H1 (cell line): Measurements from ENCODE around the gene KPNA6. TPM values are rescaled to one million over a fixed set of nuclear protein-coding genes. Genes with fewer than 3 reads are reported as not detected.

Experiments used
- CTCF ChIA-PET: fragments of 300-600 bp; sonication (Branson Sonifier 250); formaldehyde crosslinking; loops from one replicate; lab custom pipeline; 2021; ENCODE audit not compliant: partially characterized antibody; lab: Charles Lee
- POLR2A ChIA-PET: fragments of 300-600 bp; sonication (Branson Sonifier 250); formaldehyde crosslinking; loops from one replicate; lab custom pipeline; 2021; ENCODE audit warnings: inconsistent platforms; ENCODE audit not compliant: partially characterized antibody; lab: Charles Lee
- DNase-seq, 2 experiments: peaks; one replicate each; pipeline versions ENCODE4 v3.0.0 to v3.0.0-alpha.2; 2010 to 2022; ENCODE audit warnings: low spot score in 2 of 2, low read depth in 1 of 2, mixed read lengths in 1 of 2
- FAIRE-seq: peaks from 2 replicates; lab custom pipeline; 2011; peaks lifted over from hg19 to GRCh38; lab: Jason Lieb, UNC
- H2AFZ ChIP-seq: 2 replicates; pipeline ENCODE4 v1.8.1; 2012; ENCODE audit warnings: low read length, inconsistent platforms
- H2AK5ac ChIP-seq: 2 replicates; pipeline ENCODE4 v1.6.1; 2013; ENCODE audit warnings: low read depth, low read length
- H2BK120ac ChIP-seq: replicated peaks from 2 replicates; pipeline ENCODE3; 2013; ENCODE audit warnings: low read depth, low read length, inconsistent platforms
- H2BK12ac ChIP-seq: 2 replicates; pipeline ENCODE4 v1.6.1; 2013; ENCODE audit warnings: low read depth, low read length
- H2BK15ac ChIP-seq: 2 replicates; pipeline ENCODE4 v1.6.1; 2013; ENCODE audit warnings: low read length
- H2BK20ac ChIP-seq: 2 replicates; pipeline ENCODE4 v1.6.1; 2013; ENCODE audit warnings: low read length
- H2BK5ac ChIP-seq: 2 replicates; pipeline ENCODE4 v1.6.1; 2013; ENCODE audit warnings: low read depth, low read length
- H3K14ac ChIP-seq: 2 replicates; pipeline ENCODE4 v1.6.1; 2013; ENCODE audit warnings: inconsistent platforms; ENCODE audit not compliant: insufficient read length
- H3K18ac ChIP-seq: 2 replicates; pipeline ENCODE4 v1.6.1; 2013; ENCODE audit warnings: low read length; ENCODE audit errors: extremely low read depth
- H3K23ac ChIP-seq: 2 replicates; pipeline ENCODE4 v1.6.1; 2013; ENCODE audit warnings: inconsistent platforms; ENCODE audit not compliant: insufficient read length
- H3K23me2 ChIP-seq: 2 replicates; pipeline ENCODE4 v1.6.1; 2013; ENCODE audit warnings: low read depth, low read length
- H3K27ac ChIP-seq: 2 replicates; pipeline ENCODE4 v1.6.1; 2011; ENCODE audit warnings: low read depth, low read length, inconsistent platforms
- H3K27me3 ChIP-seq, 4 experiments: replicated peaks in 1 of 4; 1 replicate in 1 of 4; 2 replicates in 3 of 4; pipeline versions ENCODE4 v1.6.1 to v1.8.1; 2011 to 2013; ENCODE audit warnings: low read length in 3 of 4, mild to moderate bottlenecking in 3 of 4, inconsistent platforms in 2 of 4, mixed read lengths in 2 of 4, moderate library complexity in 1 of 4; ENCODE audit not compliant: control insufficient read depth in 3 of 4, insufficient read depth in 3 of 4; ENCODE audit errors: extremely low read depth in 1 of 4
- H3K36me3 ChIP-seq, 4 experiments: 2 replicates each; pipeline versions ENCODE4 v1.6.1 to v1.8.1; 2011 to 2013; ENCODE audit warnings: mild to moderate bottlenecking in 4 of 4, low read length in 3 of 4, moderate library complexity in 2 of 4, control low read depth in 1 of 4, inconsistent platforms in 1 of 4; ENCODE audit not compliant: insufficient read depth in 4 of 4, control insufficient read depth in 2 of 4
- H3K4ac ChIP-seq: replicated peaks from 2 replicates; pipeline ENCODE3; 2013; ENCODE audit warnings: low read length, low read depth, mixed read lengths, inconsistent platforms; ENCODE audit not compliant: insufficient read length
- H3K4me1 ChIP-seq, 4 experiments: replicated peaks in 1 of 4; 1 replicate in 1 of 4; 2 replicates in 3 of 4; pipeline versions ENCODE4 v1.6.1 to v1.8.1; 2011 to 2013; ENCODE audit warnings: low read length in 3 of 4, inconsistent platforms in 2 of 4, mixed read lengths in 1 of 4; ENCODE audit not compliant: insufficient read depth in 4 of 4, control insufficient read depth in 3 of 4
- H3K4me2 ChIP-seq, 2 experiments: 2 replicates each; pipeline versions ENCODE4 v1.6.1 to v1.8.1; 2011 to 2013; ENCODE audit warnings: low read depth in 2 of 2, low read length in 2 of 2, control low read depth in 1 of 2, inconsistent platforms in 1 of 2, mild to moderate bottlenecking in 1 of 2; ENCODE audit not compliant: insufficient read depth in 1 of 2
- H3K4me3 ChIP-seq, 4 experiments: fragments of 200-600, 300-600 bp in 1 of 4; sonication (generic), shearing (Covaris generic), sonication (Bioruptor Twin) in 1 of 4; 2 replicates each; pipeline versions ENCODE4 v1.5.1 to v1.8.1; 2011 to 2016; ENCODE audit warnings: low read length in 4 of 4, low read depth in 3 of 4, control low read depth in 2 of 4, inconsistent platforms in 2 of 4, mild to moderate bottlenecking in 2 of 4, mixed read lengths in 1 of 4, moderate library complexity in 1 of 4; ENCODE audit not compliant: insufficient read depth in 2 of 4; ENCODE audit errors: extremely low read depth in 1 of 4
- H3K56ac ChIP-seq: replicated peaks from 2 replicates; pipeline ENCODE3; 2013; ENCODE audit warnings: low read depth, mild to moderate bottlenecking, mixed read lengths, low read length, inconsistent platforms; ENCODE audit not compliant: insufficient read length
- H3K79me1 ChIP-seq: 2 replicates; pipeline ENCODE4 v1.6.1; 2013; ENCODE audit warnings: low read depth, low read length, control low read depth
- H3K79me2 ChIP-seq, 2 experiments: 2 replicates each; pipeline versions ENCODE4 v1.6.1 to v1.8.1; 2012 to 2013; ENCODE audit warnings: low read length in 2 of 2, mild to moderate bottlenecking in 2 of 2, inconsistent platforms in 1 of 2; ENCODE audit not compliant: insufficient read depth in 2 of 2, control insufficient read depth in 1 of 2
- H3K9ac ChIP-seq, 4 experiments: replicated peaks in 1 of 4; 1 replicate in 1 of 4; 2 replicates in 3 of 4; pipeline versions ENCODE4 v1.6.1 to v1.8.1; 2011 to 2013; ENCODE audit warnings: low read depth in 3 of 4, low read length in 3 of 4, control low read depth in 2 of 4, mild to moderate bottlenecking in 2 of 4, moderate library complexity in 2 of 4, inconsistent platforms in 1 of 4; ENCODE audit errors: extremely low read depth in 1 of 4
- H3K9me3 ChIP-seq, 2 experiments: 2 replicates each; pipeline versions ENCODE4 v1.6.1 to v1.8.1; 2012 to 2013; ENCODE audit warnings: mild to moderate bottlenecking in 2 of 2, moderate library complexity in 2 of 2, control low read depth in 1 of 2, inconsistent platforms in 1 of 2, low read depth in 1 of 2, low read length in 1 of 2, mixed read lengths in 1 of 2; ENCODE audit not compliant: insufficient read depth in 2 of 2
- H4K20me1 ChIP-seq, 2 experiments: replicated peaks in 1 of 2; 2 replicates each; pipeline versions ENCODE3 to v1.8.1; 2011 to 2013; ENCODE audit warnings: inconsistent platforms in 2 of 2, low read length in 2 of 2, mild to moderate bottlenecking in 1 of 2; ENCODE audit not compliant: insufficient read depth in 2 of 2, control insufficient read depth in 1 of 2
- H4K5ac ChIP-seq: 2 replicates; pipeline ENCODE4 v1.6.1; 2013; ENCODE audit warnings: low read length, low read depth, mixed read lengths, inconsistent platforms; ENCODE audit not compliant: insufficient read length
- H4K8ac ChIP-seq: 2 replicates; pipeline ENCODE4 v1.8.0; 2013; ENCODE audit warnings: mild to moderate bottlenecking, moderate library complexity, low read length, inconsistent platforms; ENCODE audit not compliant: insufficient read depth; ENCODE audit errors: extremely low read depth
- H4K91ac ChIP-seq: replicated peaks from 2 replicates; pipeline ENCODE3; 2013; ENCODE audit warnings: low read length, mixed read lengths, inconsistent platforms; ENCODE audit not compliant: insufficient read length
- GABPA ChIP-seq: IDR thresholded peaks from 2 replicates; pipeline ENCODE4 v1.6.1; 2011; ENCODE audit warnings: mild to moderate bottlenecking, low read length, moderate library complexity, borderline replicate concordance; ENCODE audit not compliant: insufficient read depth
- SAP30 ChIP-seq: fragments of 300-600 bp; sonication (generic); IDR thresholded peaks from 2 replicates; pipeline ENCODE4 v1.7.1; 2012; ENCODE audit warnings: low read length, moderate library complexity, mild to moderate bottlenecking, inconsistent platforms; ENCODE audit not compliant: insufficient read depth, insufficient replicate concordance
- WGBS, 2 experiments: shearing (Covaris generic) in 1 of 2; methylation state at CpG; one replicate each; pipeline versions ENCODE4 v1.1.6 to v1.1.7; 2013 to 2015; ENCODE audit warnings: low lambda C conversion rate in 2 of 2, mixed read lengths in 2 of 2, inconsistent platforms in 1 of 2, low coverage in 1 of 2, missing lambda C conversion rate in 1 of 2; ENCODE audit not compliant: insufficient replicate concordance in 2 of 2, insufficient coverage in 1 of 2, insufficient read length in 1 of 2; ENCODE audit errors: extremely low coverage in 1 of 2, missing lambda C conversion rate in 1 of 2; 5-methylcytosine and 5-hydroxymethylcytosine counted together
- polyA plus RNA-seq, 7 experiments: library from polyadenylated mRNA; depleted of rRNA in 3 of 7; stranded (reverse) in 5 of 7; unstranded in 2 of 7; fragments of >200 nt in 5 of 7; fragments of 200-250 nt in 2 of 7; gene quantifications; 1 replicate in 5 of 7; 2 replicates in 1 of 7; 4 replicates in 1 of 7; pipeline versions ENCODE4 v1.2.1 to v1.2.3, GENCODE V29; 2011 to 2013; ENCODE audit warnings: missing spikeins in 2 of 7, mixed read lengths in 2 of 7
- total RNA-seq: library from RNA; stranded (reverse); fragmentation: NEBNext Ultra II Directional; extraction: Animal tissue kit (Norgen Biotek cat#: 25700); gene quantifications from 2 replicates; pipeline ENCODE4 v1.2.1, GENCODE V29; 2021

Gene KPNA6
- total and polyA plus RNA-seq, 2 of the 8 experiments (the other 6 are each of a cell fraction or from before 2014, with no cell fraction given), result 24.2 to 120 TPM

- H2AFZ ChIP-seq, result no peak overlapping the region
- DNase-seq, result no peak
- no peak overlapping the region for H3K14ac ChIP-seq
- H2BK15ac ChIP-seq, result no peak overlapping the region
- no peak overlapping the region for H3K9ac ChIP-seq
- FAIRE-seq, result no peak
- H4K91ac ChIP-seq, result no peak overlapping the region
- no peaks in the 10 kb centered on the region for H3K79me2 ChIP-seq
- no peak overlapping the region for H3K4me3 ChIP-seq
- H4K8ac ChIP-seq, result no peak overlapping the region
- no peak overlapping the region for H2BK120ac ChIP-seq
- no peak for TF ChIP-seq GABPA
- no peak for TF ChIP-seq SAP30
- no peaks in the 10 kb centered on the region for H3K27me3 ChIP-seq
- peaks cover 10 to 46% (median 34%) of the 10 kb centered on the region in 4 experiments; a peak in 7 of 8 replicates for H3K36me3 ChIP-seq
- H3K4me2 ChIP-seq, result no peak overlapping the region
- 86% methylated on average over 1 of the region's 1 CpG; no CpG with 5 or more reads in 1 of the 2 experiments for WGBS, 2 experiments
- H4K20me1 ChIP-seq, result no peaks in the 10 kb centered on the region
- H3K4ac ChIP-seq, result no peak overlapping the region
- no peaks in the 10 kb centered on the region for H3K9me3 ChIP-seq
- no peak overlapping the region for H2AK5ac ChIP-seq
- no peak overlapping the region for H2BK12ac ChIP-seq
- CTCF ChIA-PET, result no interaction called here
- no peak overlapping the region for H3K23ac ChIP-seq
- no peak overlapping the region for H2BK20ac ChIP-seq
- H2BK5ac ChIP-seq, result no peak overlapping the region
- no peak overlapping the region for H4K5ac ChIP-seq
- no peak overlapping the region for H3K56ac ChIP-seq
- no peaks in the 10 kb centered on the region for H3K4me1 ChIP-seq
- POLR2A ChIA-PET, result interaction anchor here (1.0 to 1.6 kb wide), 4 partner anchors 8 to 24 kb away, joined by 3 to 5 read pairs (median 4); no protein-coding TSS in a partner anchor
- no peaks in the 10 kb centered on the region for H3K23me2 ChIP-seq
- H3K79me1 ChIP-seq, result no peaks in the 10 kb centered on the region; the same call in 1 of the 2 replicates
- no peak overlapping the region for H3K27ac ChIP-seq
- H3K18ac ChIP-seq, result no peak overlapping the region
These were observed 64.9 kb downstream of the KPNA6 start for GRCh38 chr1:32172621-32173245.
